OCI-LY3 (cell line): ENCODE measurements around the gene ESRP2.

ENCODE experiments used
- H2AFZ ChIP-seq: fragments of 200-600, 300-600 bp; shearing (Covaris generic); 2 replicates; pipeline ENCODE4 v1.6.0; 2014; ENCODE audit warnings: antibody characterized with exemption, low read depth, low read length
- H3K27ac ChIP-seq: fragments of 200-600, 300-600 bp; sonication (generic); 2 replicates; pipeline ENCODE4 v1.5.1; 2014; ENCODE audit warnings: mild to moderate bottlenecking, low read length, moderate library complexity, mixed read lengths
- H3K27me3 ChIP-seq: fragments of 200-600, 300-600 bp; sonication (generic); 2 replicates; pipeline ENCODE4 v1.6.1; 2014; ENCODE audit warnings: low read depth, low read length, mixed read lengths
- H3K36me3 ChIP-seq: fragments of 200-600, 300-600 bp; sonication (generic); replicated peaks from 2 replicates; pipeline ENCODE3; 2014; ENCODE audit warnings: low read depth, low read length, mixed read lengths
- H3K4me1 ChIP-seq: fragments of 300-600, 200-600 bp; sonication (generic); 2 replicates; pipeline ENCODE4 v1.6.1; 2014; ENCODE audit warnings: low read length, mixed read lengths
- H3K4me2 ChIP-seq: fragments of 200-600, 300-600 bp; sonication (generic); 2 replicates; pipeline ENCODE4 v1.6.1; 2014; ENCODE audit warnings: low read length, mixed read lengths
- H3K4me3 ChIP-seq: fragments of 300-600, 200-600 bp; sonication (generic); 2 replicates; pipeline ENCODE4 v1.5.1; 2014; ENCODE audit warnings: antibody characterized with exemption, mild to moderate bottlenecking, low read length, moderate library complexity
- H3K79me2 ChIP-seq: fragments of 300-600, 200-600 bp; shearing (Covaris generic); 2 replicates; pipeline ENCODE4 v1.6.1; 2014; ENCODE audit warnings: mild to moderate bottlenecking, low read length, mixed read lengths
- H3K9ac ChIP-seq: fragments of 300-600, 200-600 bp; shearing (Covaris generic); 2 replicates; pipeline ENCODE4 v1.6.0; 2014; ENCODE audit warnings: mild to moderate bottlenecking, low read length, moderate library complexity
- H3K9me3 ChIP-seq: fragments of 200-600, 300-600 bp; shearing (Covaris generic); 2 replicates; pipeline ENCODE4 v1.6.1; 2014; ENCODE audit warnings: low read length, mixed read lengths; ENCODE audit not compliant: insufficient read depth
- H4K20me1 ChIP-seq: fragments of 200-600, 300-600 bp; sonication (generic); 2 replicates; pipeline ENCODE4 v1.6.1; 2016; ENCODE audit warnings: low read length, mixed read lengths; ENCODE audit not compliant: insufficient read depth
- CTCF ChIP-seq: fragments of 200-600, 300-600 bp; sonication (generic); IDR thresholded peaks from 2 replicates; pipeline ENCODE4 v1.5.1; 2014; ENCODE audit warnings: antibody characterized with exemption, low read length, low read depth
- EZH2phosphoT487 ChIP-seq: fragments of 200-600 bp; shearing (Covaris generic); IDR thresholded peaks from 2 replicates; pipeline ENCODE4 v1.6.1; 2018; ENCODE audit warnings: antibody characterized with exemption, mixed run types, low read depth

The ESRP2 gene

GRCh38 chr16:68263559-68264127, 27.7 kb upstream of the ESRP2 start:
- H3K79me2 ChIP-seq = peaks cover 46% of the 10 kb centered on the region
- peaks cover 10% of the 10 kb centered on the region; the same call in 1 of the 2 replicates for H3K4me1 ChIP-seq
- H3K4me2 ChIP-seq = peak overlapping the region; percentile 87
- H3K9ac ChIP-seq = peak overlapping the region; percentile 84
- no peaks in the 10 kb centered on the region for H3K9me3 ChIP-seq
- no peaks in the 10 kb centered on the region for H3K27me3 ChIP-seq
- no peak for TF ChIP-seq EZH2phosphoT487
- TF ChIP-seq CTCF = no peak
- H3K36me3 ChIP-seq = no peaks in the 10 kb centered on the region
- H3K4me3 ChIP-seq = peak overlapping the region; percentile 91
- H3K27ac ChIP-seq = peak overlapping the region; percentile 59
- H4K20me1 ChIP-seq = no peaks in the 10 kb centered on the region
- H2AFZ ChIP-seq = peak overlapping the region; percentile 88

- Histone ChIP-seq H2AFZ (no peak overlapping the region), H3K79me2 (peaks cover 6% of the 10 kb centered on the region), H3K36me3 (no peaks in the 10 kb centered on the region), H3K4me2 (no peak overlapping the region), H3K27me3 (no peaks in the 10 kb centered on the region), H3K4me1 (0 out of 2 replicates have a peak, but pooled peaks cover 6% of the 10 kb centered on the region), H3K27ac (no peak overlapping the region), H4K20me1 (no peaks in the 10 kb centered on the region), H3K4me3 (no peak overlapping the region), H3K9me3 (no peaks in the 10 kb centered on the region), H3K9ac (no peak overlapping the region)
- no peak for TF ChIP-seq CTCF
Measured at GRCh38 chr16:68259007-68259825, 23.3 kb upstream of the ESRP2 start.

GRCh38 chr16:68257906-68258800, 22.2 kb upstream of the ESRP2 start:
- no peaks in the 10 kb centered on the region for H3K27me3 ChIP-seq
- H4K20me1 ChIP-seq = no peaks in the 10 kb centered on the region
- no peaks in the 10 kb centered on the region for H3K4me1 ChIP-seq
- H3K27ac ChIP-seq = no peak overlapping the region
- H2AFZ ChIP-seq = no peak overlapping the region
- no peak overlapping the region for H3K4me2 ChIP-seq
- no peaks in the 10 kb centered on the region for H3K9me3 ChIP-seq
- H3K36me3 ChIP-seq = no peaks in the 10 kb centered on the region
- H3K79me2 ChIP-seq = no peaks in the 10 kb centered on the region
- H3K9ac ChIP-seq = no peak overlapping the region
- no peak overlapping the region for H3K4me3 ChIP-seq
- TF ChIP-seq EZH2phosphoT487 (no peak), CTCF (no peak)
